AG10803 (cell line): Measurements from ENCODE around the gene ATF5.
A peak's percentile ranks its signal among the peaks of the same experiment; 100 is the strongest.

Source experiments
- DNase-seq: peaks from one replicate; pipeline ENCODE4 v3.0.0; 2010; ENCODE audit warnings: low read depth
- H3K4me3 ChIP-seq: 2 replicates; pipeline ENCODE4 v1.5.1; 2011; ENCODE audit warnings: mild to moderate bottlenecking, low read length, control low read depth
- CTCF ChIP-seq: conservative IDR thresholded peaks from 2 replicates; pipeline ENCODE4 v1.5.1; 2011; ENCODE audit warnings: mild to moderate bottlenecking, low read length, control low read depth, inconsistent platforms

Gene ATF5

GRCh38 chr19:49889038-49889686 is 39.8 kb upstream of the ATF5 start:
- TF ChIP-seq CTCF: no peak
- no peak for DNase-seq
- no peak overlapping the region for H3K4me3 ChIP-seq

GRCh38 chr19:49889687-49890348 is 39.2 kb upstream of the ATF5 start:
- peak; percentile 57 for TF ChIP-seq CTCF
- DNase-seq: peak; percentile 60
- no peak overlapping the region for H3K4me3 ChIP-seq

- DNase-seq: no peak
- H3K4me3 ChIP-seq: no peak overlapping the region
- TF ChIP-seq CTCF: no peak
Measured at GRCh38 chr19:49890349-49891311, 38.4 kb upstream of the ATF5 start.

GRCh38 chr19:49891393-49891792 is 37.6 kb upstream of the ATF5 start:
- H3K4me3 ChIP-seq: no peak overlapping the region
- DNase-seq: no peak
- no peak for TF ChIP-seq CTCF

GRCh38 chr19:49892716-49893115 is 36.3 kb upstream of the ATF5 start:
- DNase-seq: no peak
- no peak for TF ChIP-seq CTCF
- H3K4me3 ChIP-seq: no peak overlapping the region

- H3K4me3 ChIP-seq: no peak overlapping the region
- no peak for DNase-seq
- TF ChIP-seq CTCF: no peak
Measured at GRCh38 chr19:49894011-49894664, 34.9 kb upstream of the ATF5 start.
